Stimulated activated CD4-positive, alpha-beta T cell treated with anti-CD3 and anti-CD28 coated beads, TNF-alpha, amount 100 ng/mL, for 48 hours (primary cell): ENCODE results near the gene IFRD2.
"Not testable (repeated sequence)": the region's sequence is repeated elsewhere in the genome, so short reads cannot be mapped to it uniquely, and the experiment has no call there.

Experiments
- DNase-seq, 3 donors: peaks; one replicate each; pipeline ENCODE4 v3.0.0-alpha.2; 2020; ENCODE audit warnings: low read depth in 3 of 3

The IFRD2 gene

DNA sequence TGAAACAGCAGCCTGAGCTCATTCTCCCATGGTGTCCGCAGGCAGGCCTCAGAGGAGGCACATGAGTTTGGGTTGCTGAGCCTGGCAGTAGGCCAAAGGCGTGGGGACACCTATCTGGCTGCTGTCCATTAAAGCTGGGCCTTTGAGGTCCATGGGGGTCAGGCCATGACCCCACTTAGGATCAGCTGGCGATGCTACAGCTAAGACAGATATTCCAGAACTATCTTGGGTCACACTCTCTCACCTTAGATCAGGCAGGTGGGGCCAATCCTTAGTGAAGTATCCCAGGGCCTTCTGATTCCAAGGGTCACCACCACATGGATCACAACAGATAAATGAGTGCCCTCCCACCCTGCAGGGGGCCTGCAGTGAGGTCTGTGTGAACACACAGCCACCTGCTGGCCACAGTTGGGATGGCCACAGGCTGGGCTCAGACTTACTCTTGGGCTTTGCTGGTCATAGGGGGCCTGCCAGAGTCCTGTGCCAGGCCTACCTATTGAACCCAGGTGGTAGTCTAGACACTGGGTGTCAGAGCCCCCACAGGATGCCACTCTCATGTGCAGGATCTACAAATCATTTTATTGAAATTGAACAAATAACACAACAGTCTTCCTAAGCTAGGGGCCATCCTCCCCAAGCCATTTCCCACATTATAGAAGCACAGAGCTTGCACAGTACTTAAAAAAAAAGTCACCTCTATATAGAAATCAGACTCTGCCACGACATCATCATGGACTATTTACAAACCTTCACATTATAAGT, 32.3 kb upstream of the IFRD2 start:
- DNase-seq: peak in 1 of 3 donors; percentile 30

DNA sequence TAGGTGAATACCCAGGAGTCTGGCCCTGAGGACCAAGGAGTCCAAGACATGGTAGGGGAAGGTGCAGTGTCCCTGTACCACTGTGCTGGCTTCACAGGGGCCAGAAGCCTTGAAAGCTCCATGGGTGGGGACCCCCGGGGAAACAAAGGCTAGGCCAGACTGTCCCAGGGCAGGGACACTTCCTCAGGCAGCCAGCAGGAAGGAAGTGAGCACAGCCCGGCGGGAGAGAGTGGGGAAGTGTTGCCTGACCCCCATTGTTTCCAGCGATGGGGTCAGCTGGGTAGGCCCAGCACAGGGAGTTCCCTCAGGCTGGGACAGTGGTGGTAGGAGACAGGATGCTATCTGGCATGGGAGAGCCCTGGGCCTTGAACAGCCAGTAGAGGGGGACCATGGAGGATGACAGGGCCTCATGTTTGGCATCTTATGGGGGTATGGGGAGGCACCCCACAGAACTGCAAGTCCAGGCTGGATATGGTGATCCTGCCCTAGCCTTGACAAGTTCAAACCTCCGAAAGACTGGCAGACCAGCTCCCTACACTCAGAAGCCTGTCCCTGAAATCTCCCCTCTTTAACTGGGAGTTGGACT, 31.5 kb upstream of the IFRD2 start:
- no peak for DNase-seq

DNA sequence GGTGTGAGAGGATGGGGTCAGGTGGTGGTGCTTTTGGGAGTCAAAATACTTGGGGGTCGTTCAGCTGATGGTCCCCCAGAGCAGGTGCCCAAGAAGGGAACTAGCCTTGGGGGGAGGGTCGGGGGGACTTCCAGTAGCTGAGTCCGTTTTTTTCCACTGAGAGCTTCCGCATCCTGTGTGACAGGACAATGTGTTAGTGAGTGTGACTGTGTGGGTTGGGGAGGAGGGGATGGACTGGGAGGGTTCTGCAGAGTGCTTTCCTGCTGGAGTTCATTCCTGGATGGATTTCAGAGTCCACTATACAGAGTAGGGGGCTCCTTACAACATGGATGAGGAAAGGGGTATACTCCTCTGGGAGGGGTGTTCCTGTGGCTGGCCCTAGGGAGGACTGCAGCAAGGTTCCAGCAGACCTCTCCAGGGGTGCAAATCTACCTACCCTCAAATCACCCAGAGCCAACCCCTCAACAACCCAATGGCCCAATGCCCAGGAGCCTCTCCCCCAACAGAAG, 30.9 kb upstream of the IFRD2 start:
- no peak for DNase-seq

DNA sequence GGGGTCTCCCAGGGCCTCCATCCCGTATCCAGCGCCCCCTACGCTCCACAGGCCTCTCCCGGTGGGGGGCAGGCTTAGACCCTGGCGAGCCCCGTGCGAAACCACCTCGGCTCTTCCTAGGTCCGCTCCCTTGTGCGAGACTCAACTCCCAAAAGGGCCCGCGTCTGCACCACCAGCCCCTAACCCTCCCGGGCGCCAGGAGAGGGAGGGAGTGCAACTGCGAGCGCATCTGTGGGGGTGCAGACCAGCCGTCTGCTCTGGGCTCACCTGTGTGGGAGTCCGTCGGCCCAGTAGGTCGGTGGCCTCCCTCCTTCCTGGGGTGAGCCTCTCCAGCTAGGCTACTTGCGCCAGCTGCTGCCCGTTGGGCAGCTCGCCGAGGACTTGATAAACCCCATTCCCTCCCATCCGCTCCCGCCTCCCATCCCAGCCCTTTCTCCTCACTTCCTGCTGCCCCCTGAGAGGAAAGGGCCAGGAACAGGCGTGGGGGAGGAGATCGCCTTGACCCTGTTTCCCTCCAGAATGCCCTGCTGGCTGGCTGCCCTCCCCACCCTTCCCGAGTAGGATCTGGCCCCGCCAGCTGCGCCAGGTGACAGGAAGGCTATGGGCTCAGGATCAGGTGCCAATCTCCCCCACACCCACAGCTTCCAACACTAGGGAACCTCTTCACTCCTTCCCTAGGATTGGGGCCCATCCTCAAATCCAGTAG, 30.3 kb upstream of the IFRD2 start, which contains the start of gene HYAL2:
Gene HYAL2, minus strand, starts transcription at position 360 of the 706 bp plus-strand sequence. CDS start 2,256 bp downstream, outside the sequence.
- no peak for DNase-seq

DNA sequence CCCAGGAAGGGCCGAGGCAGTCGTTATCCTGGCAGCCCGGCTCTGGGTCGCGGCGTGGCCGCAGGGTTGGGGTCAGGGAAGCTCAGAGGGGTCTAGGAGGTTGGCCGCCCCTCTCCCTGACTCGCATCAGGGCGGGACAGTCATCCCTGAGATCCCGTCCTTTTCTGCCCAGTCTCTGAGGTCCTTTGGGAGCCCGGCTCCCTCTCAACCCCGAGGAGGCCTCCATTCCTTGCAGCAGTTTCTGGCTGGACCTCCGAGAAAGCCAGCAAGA, 29.8 kb upstream of the IFRD2 start:
- no peak for DNase-seq

DNA sequence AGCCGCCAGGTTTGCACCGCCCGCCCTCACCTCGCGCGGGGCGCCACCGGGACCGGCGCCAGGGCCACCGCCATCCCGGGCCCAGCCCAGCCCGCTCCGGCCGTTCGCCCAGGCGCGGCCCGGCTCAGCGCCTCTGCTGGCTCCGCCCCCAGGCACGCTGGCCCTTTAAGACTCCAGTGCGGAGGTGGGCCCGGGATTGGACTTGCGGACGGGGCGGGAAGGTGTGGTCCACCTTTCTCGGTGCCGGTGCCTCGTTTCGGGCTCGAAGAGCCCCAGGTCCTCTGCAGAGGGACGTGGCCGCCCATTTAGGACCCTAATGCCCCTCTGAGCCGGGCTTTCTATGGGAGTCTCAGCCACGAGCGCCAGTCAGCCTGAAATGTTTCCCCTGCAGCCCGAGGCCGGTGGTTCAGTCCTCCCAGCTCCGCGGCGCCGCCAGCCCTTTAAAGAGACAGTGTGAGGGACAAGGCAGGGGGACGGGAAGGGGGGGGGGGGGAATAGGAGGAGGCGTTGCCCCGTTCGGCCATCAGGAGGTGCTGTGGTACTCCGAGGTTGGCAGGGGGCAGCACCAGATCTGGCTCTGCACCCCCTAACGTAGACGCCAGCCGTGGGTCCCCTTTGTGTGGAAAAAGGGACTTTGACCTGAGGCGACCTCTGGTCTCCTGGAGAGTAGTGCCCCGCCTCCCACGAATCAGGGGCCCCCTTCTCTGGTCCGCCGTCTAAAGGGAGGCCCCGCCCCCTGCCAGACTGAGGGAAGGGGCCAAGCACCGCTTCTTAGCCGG, 29.3 kb upstream of the IFRD2 start:
- DNase-seq: peak; percentile 69 to 80 (median 70)

DNA sequence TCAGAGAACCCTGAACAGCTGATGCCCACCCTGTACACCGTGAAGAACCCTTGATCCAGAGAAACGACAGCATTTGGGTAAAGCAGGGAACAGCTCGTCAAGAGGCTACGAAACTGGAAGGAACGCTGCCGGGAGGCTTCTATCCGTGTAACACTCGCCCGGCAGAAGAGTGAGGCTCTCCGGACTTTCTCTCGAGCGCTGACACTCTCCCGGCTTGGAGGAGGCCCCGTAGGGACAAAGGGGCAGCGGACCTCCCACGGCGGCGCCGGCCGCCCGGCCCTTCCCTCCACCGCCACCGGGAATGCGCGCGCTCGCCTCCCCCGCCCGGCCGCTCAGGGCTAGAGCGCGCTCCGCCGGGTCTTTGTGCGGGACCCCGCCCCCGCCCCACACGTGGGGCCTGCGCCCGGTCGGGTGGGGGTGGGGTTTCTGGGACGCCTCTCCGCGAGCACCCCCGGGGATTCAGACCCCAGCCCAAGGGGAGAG, 28.7 kb upstream of the IFRD2 start:
- peak in 1 of 3 donors; percentile 28 for DNase-seq

DNA sequence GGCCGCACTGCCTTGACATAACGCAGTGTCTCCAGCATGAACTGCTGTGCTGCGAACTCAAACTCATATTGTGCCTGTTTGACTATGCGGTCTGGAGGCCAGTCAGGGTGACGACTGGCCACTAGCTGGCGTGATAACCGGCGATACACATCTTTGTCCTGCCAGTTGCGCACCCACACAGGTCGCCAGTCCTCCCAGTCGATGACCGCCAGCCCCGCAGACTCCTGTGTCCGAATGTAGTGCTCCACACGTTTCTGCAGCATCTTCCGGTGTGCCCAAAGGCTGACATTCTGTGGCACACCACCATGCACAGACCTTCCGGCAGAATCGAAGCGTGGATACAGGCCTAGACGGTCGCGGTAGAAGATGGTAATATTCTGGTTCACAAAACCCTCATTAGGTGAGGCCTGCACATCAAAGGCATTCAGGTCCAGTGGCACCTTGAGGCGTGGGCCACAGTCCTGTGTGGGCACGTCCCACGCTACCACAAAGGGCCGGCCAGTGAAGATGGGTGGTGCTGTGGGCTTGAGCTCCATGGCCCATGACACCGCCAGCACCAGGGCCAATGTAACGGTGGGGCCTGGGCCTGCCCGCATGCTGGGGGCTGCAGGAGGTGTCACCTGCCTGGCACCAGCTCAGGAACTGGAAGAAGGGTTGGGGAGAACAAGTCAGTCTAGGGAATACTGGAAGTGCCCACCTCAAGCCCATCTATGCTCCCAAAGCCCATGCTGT, 27.8 kb upstream of the IFRD2 start:
- DNase-seq: no peak

DNA sequence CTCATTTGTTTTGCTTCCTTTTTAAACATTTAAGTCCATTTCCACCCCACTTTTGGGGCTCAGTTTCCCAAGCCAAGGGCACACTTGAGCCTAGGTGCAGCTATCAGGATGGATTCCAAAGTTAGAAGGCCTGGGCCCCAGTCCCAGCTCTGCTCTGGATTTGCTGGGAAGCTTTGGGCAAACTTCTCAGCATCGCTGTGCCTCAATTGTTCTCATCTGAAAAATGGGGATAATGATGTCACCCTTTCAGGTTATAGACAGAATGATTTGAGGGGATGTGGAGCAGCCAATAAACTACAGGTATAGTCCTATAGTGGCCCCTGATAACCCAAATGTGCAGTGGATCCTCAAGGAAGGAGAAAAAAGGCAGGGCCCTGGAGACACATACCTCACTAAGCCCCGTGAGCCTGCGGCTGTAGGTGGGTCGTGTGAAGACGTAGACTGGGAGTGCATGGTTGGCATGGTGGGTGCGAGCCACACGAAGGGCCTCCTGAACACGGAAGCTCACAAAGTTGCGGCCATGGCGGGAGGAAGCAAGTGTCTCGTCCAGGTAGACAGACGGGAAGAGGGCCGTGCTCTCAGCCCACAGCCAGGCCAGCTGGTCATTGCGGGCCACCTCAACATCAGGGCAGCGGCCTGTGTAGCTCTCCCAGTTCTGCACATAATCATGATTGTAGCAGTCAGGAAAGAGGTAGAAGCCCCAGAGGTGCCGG, 27.1 kb upstream of the IFRD2 start:
- no peak for DNase-seq

DNA sequence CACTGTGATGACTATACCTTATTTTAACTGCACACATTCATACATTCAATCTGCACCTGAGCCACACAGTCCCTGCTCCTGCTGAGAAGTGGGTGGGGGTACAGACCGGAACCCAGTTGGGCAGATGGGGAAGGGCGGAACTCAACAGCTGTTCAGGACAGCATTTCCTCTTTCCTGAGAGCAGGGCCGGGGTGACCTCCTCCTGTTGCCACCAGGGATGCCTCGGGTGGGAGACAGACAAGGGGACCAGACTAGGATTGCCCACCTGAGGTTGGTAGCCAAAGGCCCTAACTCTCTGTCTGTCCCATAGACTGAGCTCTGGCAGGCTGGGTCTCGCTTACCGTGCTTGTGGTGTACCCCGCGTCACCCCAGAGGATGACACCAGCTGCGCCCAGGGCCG, 26.4 kb upstream of the IFRD2 start:
- DNase-seq: no peak

DNA sequence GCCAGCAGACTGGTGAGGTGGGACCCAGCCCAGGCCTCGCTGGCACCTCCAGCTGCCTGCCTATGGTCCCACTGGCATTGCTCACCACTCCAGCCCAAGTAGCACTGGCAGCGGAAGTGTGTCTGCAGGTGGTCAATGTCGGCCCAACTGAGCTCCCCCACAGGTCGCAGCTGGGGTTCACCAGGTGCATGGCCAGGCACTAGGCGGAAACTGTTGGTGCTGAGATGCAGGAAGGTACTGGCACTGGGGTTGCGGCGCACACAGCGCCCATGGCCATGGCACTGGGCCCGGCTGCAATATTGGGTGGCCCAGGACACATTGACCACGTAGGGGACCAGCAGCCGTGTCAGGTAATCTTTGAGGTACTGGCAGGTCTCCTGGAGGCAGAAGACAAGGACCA, 25.9 kb upstream of the IFRD2 start:
- no peak for DNase-seq

DNA sequence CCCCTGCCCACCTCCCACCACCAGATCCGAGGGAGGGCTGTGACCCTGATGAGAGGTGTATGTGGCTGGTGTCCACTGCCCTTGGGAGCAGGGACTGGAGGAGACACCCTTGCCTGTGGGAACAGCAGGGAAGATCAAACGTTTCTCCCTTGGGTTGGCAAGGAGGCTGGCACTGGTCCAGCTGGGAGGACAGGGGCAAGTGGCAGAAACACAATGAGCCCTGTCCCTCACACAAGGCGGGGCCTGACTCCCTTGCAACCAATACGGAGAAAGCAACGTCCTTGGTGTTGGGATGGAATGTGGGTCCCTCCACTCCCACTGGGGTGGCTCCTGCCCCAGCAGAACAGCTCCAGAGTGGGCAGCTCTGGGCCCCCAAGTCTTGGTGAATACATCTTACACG, 25.1 kb upstream of the IFRD2 start:
- no peak for DNase-seq

DNA sequence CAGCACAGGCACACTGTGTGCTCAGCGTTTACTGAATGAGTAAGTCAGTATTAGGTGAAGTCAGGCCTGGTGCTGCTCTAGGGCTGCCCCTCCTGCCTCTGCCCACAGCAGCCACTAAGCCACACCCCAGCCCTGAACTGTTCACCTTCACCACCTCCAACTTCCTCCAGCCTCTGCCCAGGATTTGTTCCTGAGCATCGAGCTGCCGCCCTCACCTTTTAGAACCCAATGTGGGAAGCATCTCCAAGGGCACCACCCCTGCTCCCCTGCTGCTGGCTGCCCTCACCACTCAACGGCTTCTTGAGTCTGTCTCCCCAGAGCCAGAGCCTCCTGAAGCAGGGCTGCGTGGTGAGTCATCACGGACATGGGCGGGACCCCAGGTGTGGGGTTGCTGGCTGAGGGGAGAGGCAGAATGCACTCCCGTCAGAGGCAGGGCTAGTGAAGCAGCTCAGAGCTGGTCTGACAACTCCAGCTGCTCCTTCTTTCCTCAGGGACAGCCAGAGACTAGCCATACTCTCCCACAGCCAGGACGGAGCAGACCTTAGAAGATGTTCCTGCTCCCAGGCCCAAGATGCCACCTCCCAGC, 24.5 kb upstream of the IFRD2 start:
- DNase-seq: no peak

DNA sequence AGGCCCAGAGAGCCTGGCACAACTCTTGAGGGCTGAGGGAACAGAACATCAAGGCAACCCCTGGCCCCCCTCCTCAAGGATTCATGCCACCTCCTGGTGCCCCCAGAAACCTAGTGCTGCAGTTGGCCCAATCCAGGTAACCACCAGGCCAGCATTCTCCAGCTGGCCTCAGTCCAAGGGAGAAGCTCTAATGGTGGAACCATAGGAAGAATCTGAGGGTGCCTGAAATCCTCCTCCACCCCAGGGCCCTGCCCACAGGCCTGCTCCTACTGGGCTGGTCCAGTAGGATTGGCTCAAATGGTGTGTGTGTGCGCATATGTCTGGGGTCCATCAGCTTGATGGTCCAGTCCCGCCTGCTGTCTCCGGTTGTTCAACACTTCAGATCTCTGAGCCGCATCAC, 22.6 kb upstream of the IFRD2 start:
- DNase-seq: no peak

DNA sequence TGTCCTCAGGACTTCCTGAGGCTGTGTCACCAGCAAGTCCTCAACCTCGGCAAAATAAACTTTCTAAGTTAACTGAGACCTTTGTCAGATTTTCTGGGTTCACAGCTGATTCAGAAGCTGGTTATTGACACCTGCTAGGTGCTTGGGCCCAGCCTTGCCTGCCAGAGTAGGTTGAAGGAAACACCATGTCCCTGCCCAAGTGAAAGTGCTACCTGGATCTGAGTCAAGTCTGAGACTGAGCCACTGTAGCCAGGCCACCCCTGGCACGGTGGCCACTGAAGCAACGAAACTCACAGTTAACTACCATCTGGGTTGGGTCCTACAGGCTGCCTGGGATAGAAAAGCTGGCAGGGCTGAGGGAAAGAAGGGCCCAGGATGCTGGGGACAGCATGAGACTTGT, 22.1 kb upstream of the IFRD2 start:
- no peak for DNase-seq

DNA sequence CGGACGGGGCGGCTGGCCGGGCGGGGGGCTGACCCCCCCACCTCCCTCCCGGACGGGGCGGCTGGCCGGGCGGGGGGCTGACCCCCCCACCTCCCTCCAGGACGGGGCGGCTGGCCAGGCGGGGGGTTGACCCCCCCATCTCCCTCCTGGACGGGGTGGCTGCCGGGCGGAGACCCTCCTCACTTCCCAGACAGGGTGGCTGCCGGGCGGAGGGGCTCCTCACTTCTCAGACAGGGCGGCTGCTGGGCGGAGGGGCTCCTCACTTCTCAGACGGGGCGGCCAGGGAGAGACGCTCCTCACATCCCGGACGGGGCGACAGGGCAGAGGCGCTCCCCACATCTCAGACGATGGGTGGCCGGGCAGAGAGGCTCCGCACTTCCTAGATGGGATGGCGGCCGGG, 19.8 kb upstream of the IFRD2 start:
- not testable (repeated sequence) for DNase-seq

DNA sequence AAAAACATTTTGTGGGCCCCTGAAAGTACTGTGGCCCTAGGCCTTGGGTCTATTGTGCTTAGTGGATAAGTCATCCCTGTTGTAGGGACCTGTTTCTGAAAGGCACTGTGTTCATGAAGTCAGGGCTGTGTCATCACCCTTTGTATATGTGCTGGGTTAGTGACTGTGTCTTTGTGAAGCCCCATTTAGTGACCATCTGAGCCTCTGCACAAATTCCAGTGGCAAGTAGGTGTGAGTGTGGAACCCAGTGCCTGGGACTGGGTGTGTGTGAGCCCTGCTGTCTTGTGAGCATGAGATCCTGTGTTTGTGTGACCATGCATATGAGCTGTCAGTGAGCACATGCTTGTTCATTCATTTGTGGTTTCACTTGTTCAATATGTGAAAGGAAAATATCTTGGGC, 12.4 kb upstream of the IFRD2 start:
- DNase-seq: no peak

DNA sequence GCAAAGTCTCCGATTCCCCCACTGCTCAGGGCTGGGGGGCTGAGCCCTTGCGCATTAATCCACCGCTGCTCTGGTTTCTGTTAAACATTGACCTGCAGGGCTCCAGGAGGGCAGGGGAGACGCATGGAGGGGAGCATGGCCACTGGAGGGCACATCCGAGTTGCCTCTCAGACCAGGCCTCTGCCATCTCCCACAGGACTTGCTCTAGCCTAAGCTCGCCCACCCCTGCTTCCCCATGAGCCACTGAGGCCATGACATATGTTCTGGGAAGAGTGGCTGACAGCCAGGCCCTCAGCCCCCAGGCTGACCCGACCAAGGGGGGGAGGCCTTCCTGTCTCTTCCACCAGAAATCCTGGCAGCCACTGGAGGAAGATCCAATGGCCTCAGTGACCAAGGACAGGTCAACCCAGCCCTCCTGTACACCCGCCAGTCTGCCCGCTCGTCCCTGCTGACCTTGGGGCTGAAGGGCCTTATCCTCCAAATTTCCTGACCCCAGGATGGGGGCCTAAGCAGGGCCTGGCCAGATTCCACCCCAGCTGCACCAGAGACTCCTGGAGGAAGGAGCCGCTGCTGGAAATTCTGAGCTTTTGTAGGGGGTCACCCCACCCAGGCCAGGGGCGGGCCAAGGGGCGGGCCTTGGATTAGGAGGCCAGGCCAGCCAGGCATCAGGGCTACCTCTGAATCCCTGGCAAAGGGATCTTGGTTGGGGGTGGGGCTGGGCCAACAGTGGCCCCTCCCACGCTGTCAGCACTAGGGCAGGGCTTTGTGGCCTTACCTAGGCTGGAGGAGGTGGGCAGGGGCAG, 11.0 kb upstream of the IFRD2 start, which contains the start of gene HYAL1:
Gene HYAL1, minus strand, starts transcription at position 562 of the 803 bp plus-strand sequence. CDS start 618 bp downstream, outside the sequence.
- no peak for DNase-seq
